Breast epithelium (tissue), 3 donors: ENCODE results near the gene TRAPPC10. TPM values are rescaled to one million over a fixed set of nuclear protein-coding genes. Genes with fewer than 3 reads are reported as not detected.

ENCODE experiments used
- total RNA-seq, 3 donors: library from RNA; depleted of rRNA; stranded (reverse); fragments of >200 nt; gene quantifications; one replicate each; pipeline ENCODE4 v1.1.0, GENCODE V29; 2016

The TRAPPC10 gene
- total RNA-seq, 3 donors from 2014 or later = 27.4 to 35.0 (median 31.1) TPM

Other genes with a start within 250 kb of the TRAPPC10 start
- gene CSTB, start 236.0 kb upstream of the TRAPPC10 start, total RNA-seq = 10 to 100 TPM; 12.1 to 16.8 (median 16.8) TPM
- gene RRP1, start 222.7 kb upstream of the TRAPPC10 start, total RNA-seq = 10 to 100 TPM; 15.4 to 22.9 (median 16.5) TPM
- 10 to 100 TPM; 27.2 to 35.8 (median 28.2) TPM for gene AGPAT3, start 147.1 kb upstream of the TRAPPC10 start, total RNA-seq
- 1 to 10 TPM; 5.8 to 9.5 (median 6.9) TPM for gene PWP2, start 95.1 kb downstream of the TRAPPC10 start, total RNA-seq
- 10 to 100 TPM in 1 of 3 donors, 1 to 10 TPM in 2; 8.8 to 10.7 (median 9.5) TPM for gene GATD3, start 121.4 kb downstream of the TRAPPC10 start, total RNA-seq
- 1 to 10 TPM in 2 of 3 donors, under 1 TPM in 1; 0.80 to 4.2 (median 2.6) TPM for gene ICOSLG, start 228.6 kb downstream of the TRAPPC10 start, total RNA-seq
- gene DNMT3L, start 249.6 kb downstream of the TRAPPC10 start, total RNA-seq = not detected